ENCODE measurements around the gene SLC11A1.

GRCh38 chr2:218343591-218343990, 38.5 kb upstream of the SLC11A1 start:
- no peak for TF ChIP-seq CTCF (conservative IDR thresholded peaks at IDR 0.05; ENCODE audit: low read depth, low read length)
- TF ChIP-seq POLR2A (IDR thresholded peaks at IDR 0.05; ENCODE audit: low read depth, low read length) = no peak
